HG03432 (cell line): ENCODE data around the gene ANKRD36.
"Not testable (repeated sequence)": the region's sequence is repeated elsewhere in the genome, so short reads cannot be mapped to it uniquely, and the experiment has no call there.

Experiments used
- ATAC-seq: cut with Tn5 transposase; IDR thresholded peaks from one replicate; pipeline ENCODE4 v1.9.1; 2021; ENCODE audit warnings: mild to moderate bottlenecking, moderate library complexity; ENCODE audit not compliant: unreplicated experiment

Gene ANKRD36

DNA sequence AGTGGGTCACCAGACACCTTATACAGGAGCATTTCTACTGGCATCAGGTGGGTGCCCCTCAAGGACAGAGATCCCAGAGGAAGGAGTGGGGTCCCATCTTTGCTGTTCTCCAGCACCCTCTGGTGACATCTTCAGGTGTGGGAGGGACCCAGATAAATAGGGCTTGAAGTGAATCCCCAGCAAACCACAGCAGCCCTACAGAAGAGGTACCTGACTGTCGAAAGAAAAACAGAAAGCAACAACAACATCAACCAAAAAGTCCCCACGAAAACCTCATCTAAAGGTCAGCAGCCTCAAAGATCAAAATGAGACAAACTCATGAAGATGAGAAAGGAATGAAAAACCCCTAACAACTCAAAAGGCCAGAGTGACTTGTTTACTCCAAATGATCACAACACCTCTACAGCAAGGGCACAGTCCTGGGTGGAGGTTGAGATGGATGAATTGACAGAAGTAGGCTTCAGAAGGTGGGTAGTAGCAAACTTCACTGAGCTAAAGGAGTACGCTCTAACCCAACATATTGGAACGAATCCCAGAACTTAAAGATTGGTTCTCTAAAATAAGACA, 163.4 kb downstream of the ANKRD36 start:
- ATAC-seq: not testable (repeated sequence)

DNA sequence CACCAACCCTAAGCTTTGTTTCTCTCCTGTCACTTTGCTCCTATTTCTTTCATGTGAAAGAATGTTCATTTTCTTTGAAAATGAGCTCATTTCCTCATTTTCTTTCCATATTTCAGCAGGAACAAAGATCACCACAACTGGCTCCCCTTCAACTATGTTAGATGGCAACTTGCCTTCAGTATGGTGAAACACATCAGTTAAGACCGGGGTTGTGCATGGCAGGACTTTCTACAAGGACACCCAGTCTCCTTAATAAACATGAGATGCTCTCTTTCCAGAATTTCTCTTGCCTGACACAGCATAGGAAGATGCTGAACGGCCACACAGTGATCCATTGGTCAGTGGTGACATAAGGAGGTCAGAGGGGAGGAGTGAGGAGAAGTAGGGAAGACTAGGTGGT, 172.2 kb downstream of the ANKRD36 start:
- not testable (repeated sequence) for ATAC-seq

DNA sequence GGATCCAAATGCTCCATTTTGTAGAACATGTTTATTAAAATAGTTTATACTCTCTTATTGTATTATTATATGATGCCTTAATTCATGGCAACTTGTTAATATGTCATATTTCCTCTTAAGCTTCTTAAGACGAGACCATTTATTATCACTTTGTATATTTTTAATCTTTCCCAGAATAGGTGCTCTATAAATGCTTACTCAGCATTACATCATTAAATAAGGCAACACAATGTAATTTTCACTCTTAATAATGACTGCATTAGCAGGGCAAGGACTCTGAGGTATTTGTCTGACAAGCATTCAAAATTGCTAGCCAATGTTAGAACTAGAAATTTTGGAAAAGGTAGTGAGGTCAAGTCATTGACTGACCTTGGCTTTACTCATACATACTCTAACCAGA, 180.7 kb downstream of the ANKRD36 start:
- ATAC-seq: not testable (repeated sequence)
